PFSK-1 (cell line): ENCODE measurements around the gene TMEM14B.

Experiments used
- FOXP2 ChIP-seq: optimal IDR thresholded peaks from 2 replicates; pipeline ENCODE3; 2011; ENCODE audit warnings: borderline replicate concordance, control low read depth, inconsistent platforms; ENCODE audit not compliant: insufficient read depth; ENCODE audit errors: extremely low read length, extremely low read depth
- POLR2AphosphoS5 ChIP-seq: IDR thresholded peaks from 2 replicates; pipeline ENCODE4 v1.6.1; 2012; ENCODE audit warnings: low read depth, mild to moderate bottlenecking, control low read depth, low read length, moderate library complexity
- SIN3A ChIP-seq: IDR thresholded peaks from 2 replicates; pipeline ENCODE4 v1.6.1; 2012; ENCODE audit warnings: mild to moderate bottlenecking, low read length, moderate library complexity, borderline replicate concordance; ENCODE audit not compliant: insufficient read depth
- TAF1 ChIP-seq: IDR thresholded peaks from 2 replicates; pipeline ENCODE4 v1.6.1; 2012; ENCODE audit warnings: low read length, control low read depth, borderline replicate concordance; ENCODE audit not compliant: insufficient read depth
- TF ChIP-seq, protein P1 (sequence below), 2 experiments: IDR thresholded peaks; 2 replicates each; pipeline versions ENCODE4 v1.6.1 to v1.8.0; 2011 to 2012; ENCODE audit warnings: low read depth in 2 of 2, low read length in 2 of 2, control low read depth in 1 of 2, inconsistent platforms in 1 of 2, mild to moderate bottlenecking in 1 of 2, moderate library complexity in 1 of 2; ENCODE audit not compliant: insufficient read depth in 1 of 2

The TMEM14B gene

DNA sequence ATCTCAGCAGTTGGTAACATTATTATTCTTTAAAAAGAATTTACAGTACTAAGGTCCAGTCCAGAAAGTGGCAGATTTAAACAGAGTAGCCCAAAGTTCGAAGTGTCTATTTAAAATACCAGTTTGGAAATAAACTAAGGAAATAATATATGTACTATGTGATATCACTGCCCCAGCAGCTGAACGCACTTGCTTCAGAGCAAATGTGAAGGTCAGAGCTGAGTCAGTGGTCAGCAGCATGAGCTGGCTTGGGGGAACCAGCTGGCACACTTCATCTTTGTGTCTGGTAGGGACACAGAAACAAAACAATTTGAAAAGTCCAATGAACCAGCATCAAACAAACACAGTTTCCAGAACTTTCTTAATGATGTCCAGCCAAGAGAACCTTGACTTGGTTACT lies 15.4 kb downstream of the TMEM14B start:
- TF ChIP-seq, protein P1, sequence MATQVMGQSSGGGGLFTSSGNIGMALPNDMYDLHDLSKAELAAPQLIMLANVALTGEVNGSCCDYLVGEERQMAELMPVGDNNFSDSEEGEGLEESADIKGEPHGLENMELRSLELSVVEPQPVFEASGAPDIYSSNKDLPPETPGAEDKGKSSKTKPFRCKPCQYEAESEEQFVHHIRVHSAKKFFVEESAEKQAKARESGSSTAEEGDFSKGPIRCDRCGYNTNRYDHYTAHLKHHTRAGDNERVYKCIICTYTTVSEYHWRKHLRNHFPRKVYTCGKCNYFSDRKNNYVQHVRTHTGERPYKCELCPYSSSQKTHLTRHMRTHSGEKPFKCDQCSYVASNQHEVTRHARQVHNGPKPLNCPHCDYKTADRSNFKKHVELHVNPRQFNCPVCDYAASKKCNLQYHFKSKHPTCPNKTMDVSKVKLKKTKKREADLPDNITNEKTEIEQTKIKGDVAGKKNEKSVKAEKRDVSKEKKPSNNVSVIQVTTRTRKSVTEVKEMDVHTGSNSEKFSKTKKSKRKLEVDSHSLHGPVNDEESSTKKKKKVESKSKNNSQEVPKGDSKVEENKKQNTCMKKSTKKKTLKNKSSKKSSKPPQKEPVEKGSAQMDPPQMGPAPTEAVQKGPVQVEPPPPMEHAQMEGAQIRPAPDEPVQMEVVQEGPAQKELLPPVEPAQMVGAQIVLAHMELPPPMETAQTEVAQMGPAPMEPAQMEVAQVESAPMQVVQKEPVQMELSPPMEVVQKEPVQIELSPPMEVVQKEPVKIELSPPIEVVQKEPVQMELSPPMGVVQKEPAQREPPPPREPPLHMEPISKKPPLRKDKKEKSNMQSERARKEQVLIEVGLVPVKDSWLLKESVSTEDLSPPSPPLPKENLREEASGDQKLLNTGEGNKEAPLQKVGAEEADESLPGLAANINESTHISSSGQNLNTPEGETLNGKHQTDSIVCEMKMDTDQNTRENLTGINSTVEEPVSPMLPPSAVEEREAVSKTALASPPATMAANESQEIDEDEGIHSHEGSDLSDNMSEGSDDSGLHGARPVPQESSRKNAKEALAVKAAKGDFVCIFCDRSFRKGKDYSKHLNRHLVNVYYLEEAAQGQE (IDR thresholded peaks at IDR 0.05; ENCODE audit: insufficient read depth in 1 of 2, low read depth in 2 of 2, low read length in 2 of 2): no peak

- TF ChIP-seq POLR2AphosphoS5: no peak
- TF ChIP-seq, protein P1 (IDR thresholded peaks at IDR 0.05; ENCODE audit: insufficient read depth in 1 of 2, low read depth in 2 of 2, low read length in 2 of 2): no peak
- no peak for TF ChIP-seq SIN3A
- TF ChIP-seq FOXP2: no peak
- no peak for TF ChIP-seq TAF1
These were observed 21.8 kb downstream of the TMEM14B start for GRCh38 chr6:10769419-10769818.

DNA sequence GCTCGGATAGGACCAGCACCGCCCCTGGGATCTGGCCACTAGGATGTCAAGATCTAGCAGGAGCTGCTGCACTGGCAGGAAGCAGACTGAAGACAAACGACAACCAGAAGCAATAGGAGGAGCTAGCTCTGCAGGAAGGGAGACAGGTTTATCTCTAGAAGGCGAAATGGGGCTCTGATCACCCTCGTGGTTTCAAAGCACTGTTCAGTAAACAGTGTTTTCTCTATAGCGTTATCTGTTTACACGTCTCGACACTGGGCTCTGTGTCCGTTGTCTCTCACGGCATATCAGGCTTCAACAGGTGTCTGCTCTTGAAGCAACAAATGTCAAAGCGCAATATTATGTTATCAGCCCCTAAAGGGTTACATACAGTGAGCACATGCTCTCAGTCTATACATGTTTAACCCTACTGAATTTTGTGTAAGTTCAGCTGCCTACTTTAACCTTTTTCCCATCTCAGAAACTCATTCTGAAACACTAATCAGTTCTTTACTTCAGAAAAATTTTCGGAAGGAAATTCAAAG lies 23.8 kb downstream of the TMEM14B start:
- TF ChIP-seq, protein P1 (IDR thresholded peaks at IDR 0.05; ENCODE audit: insufficient read depth in 1 of 2, low read depth in 2 of 2, low read length in 2 of 2): no peak
- TF ChIP-seq SIN3A (no peak), POLR2AphosphoS5 (no peak), TAF1 (no peak), FOXP2 (no peak)

- TF ChIP-seq, protein P1 (IDR thresholded peaks at IDR 0.05; ENCODE audit: insufficient read depth in 1 of 2, low read depth in 2 of 2, low read length in 2 of 2): no peak
- TF ChIP-seq POLR2AphosphoS5 (no peak), SIN3A (no peak), TAF1 (no peak), FOXP2 (no peak)
These were observed 30.6 kb downstream of the TMEM14B start for GRCh38 chr6:10778230-10778629.

DNA sequence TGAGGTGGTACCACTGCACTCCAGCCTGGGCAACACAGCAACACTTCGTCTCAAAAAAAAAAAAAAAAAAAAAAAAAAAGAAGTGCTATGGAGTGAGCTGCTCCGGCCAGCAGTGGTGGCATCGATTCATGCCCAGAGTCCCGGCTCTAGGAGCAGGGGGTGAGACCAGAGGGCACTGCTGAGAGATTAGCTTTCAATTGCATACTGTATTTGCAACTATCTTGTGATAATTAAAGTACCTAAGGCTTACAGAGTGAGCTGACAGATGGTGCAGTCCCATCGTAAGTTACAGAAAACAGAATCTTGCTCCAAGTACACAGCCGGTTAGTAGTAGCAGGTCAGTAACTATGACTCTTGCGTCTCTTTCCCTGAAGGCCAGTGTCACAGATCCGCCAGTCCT lies 31.5 kb downstream of the TMEM14B start:
- no peak for TF ChIP-seq TAF1
- TF ChIP-seq POLR2AphosphoS5: no peak
- no peak for TF ChIP-seq FOXP2
- TF ChIP-seq SIN3A: no peak
- TF ChIP-seq, protein P1 (IDR thresholded peaks at IDR 0.05; ENCODE audit: insufficient read depth in 1 of 2, low read depth in 2 of 2, low read length in 2 of 2): no peak
